HCT116 (cell line): Measurements from ENCODE around the gene NHERF2.

Experiments
- CBX3 ChIP-seq: IDR thresholded peaks from 2 replicates; pipeline ENCODE4 v1.6.1; 2012; ENCODE audit warnings: low read depth
- EZH2 ChIP-seq: fragments of 200-600 bp; sonication (generic); IDR thresholded peaks from 2 replicates; pipeline ENCODE4 v1.6.1; 2017; ENCODE audit warnings: antibody characterized with exemption, mixed run types
- EZH2phosphoT487 ChIP-seq: fragments of 200-600 bp; IDR thresholded peaks from 2 replicates; pipeline ENCODE4 v1.6.1; 2018; ENCODE audit warnings: antibody characterized with exemption, borderline replicate concordance
- JUND ChIP-seq: IDR thresholded peaks from 2 replicates; pipeline ENCODE4 v1.6.1; 2012
- POLR2A ChIP-seq: IDR thresholded peaks from 2 replicates; pipeline ENCODE4 v1.7.0; 2011; ENCODE audit warnings: borderline replicate concordance; ENCODE audit not compliant: insufficient read depth, insufficient read length; ENCODE audit errors: extremely low read depth
- POLR2AphosphoS5 ChIP-seq: IDR thresholded peaks from 2 replicates; pipeline ENCODE4 v1.6.1; 2011; ENCODE audit warnings: mild to moderate bottlenecking, low read depth, low read length, moderate library complexity
- RAD21 ChIP-seq: IDR thresholded peaks from 2 replicates; pipeline ENCODE4 v1.6.1; 2012; ENCODE audit warnings: low read depth, mild to moderate bottlenecking
- SRF ChIP-seq: IDR thresholded peaks from 2 replicates; pipeline ENCODE4 v1.6.1; 2012; ENCODE audit warnings: low read depth
- TCF7L2 ChIP-seq: IDR thresholded peaks from 2 replicates; pipeline ENCODE4 v1.7.0; 2011; ENCODE audit warnings: borderline replicate concordance, inconsistent platforms; ENCODE audit not compliant: insufficient read depth, insufficient read length; ENCODE audit errors: extremely low read depth
- ZFX ChIP-seq: fragments of 450-650 bp; IDR thresholded peaks from 2 replicates; pipeline ENCODE4 v1.6.1; 2017
- TF ChIP-seq, protein P1 (sequence below), 3 experiments: fragments of 200-600 bp in 1 of 3; sonication (generic) in 1 of 3; IDR thresholded peaks in 2 of 3; conservative IDR thresholded peaks in 1 of 3; 2 replicates each; pipeline ENCODE4 v1.5.1; 2012 to 2017; ENCODE audit warnings: low read depth in 2 of 3, low read length in 2 of 3, antibody characterized with exemption in 1 of 3, borderline replicate concordance in 1 of 3, control low read depth in 1 of 3, mild to moderate bottlenecking in 1 of 3, mixed read lengths in 1 of 3, mixed run types in 1 of 3, moderate library complexity in 1 of 3; ENCODE audit not compliant: insufficient read depth in 1 of 3
- TF ChIP-seq, protein P2 (sequence below): IDR thresholded peaks from 2 replicates; pipeline ENCODE4 v1.6.1; 2012

DNA sequence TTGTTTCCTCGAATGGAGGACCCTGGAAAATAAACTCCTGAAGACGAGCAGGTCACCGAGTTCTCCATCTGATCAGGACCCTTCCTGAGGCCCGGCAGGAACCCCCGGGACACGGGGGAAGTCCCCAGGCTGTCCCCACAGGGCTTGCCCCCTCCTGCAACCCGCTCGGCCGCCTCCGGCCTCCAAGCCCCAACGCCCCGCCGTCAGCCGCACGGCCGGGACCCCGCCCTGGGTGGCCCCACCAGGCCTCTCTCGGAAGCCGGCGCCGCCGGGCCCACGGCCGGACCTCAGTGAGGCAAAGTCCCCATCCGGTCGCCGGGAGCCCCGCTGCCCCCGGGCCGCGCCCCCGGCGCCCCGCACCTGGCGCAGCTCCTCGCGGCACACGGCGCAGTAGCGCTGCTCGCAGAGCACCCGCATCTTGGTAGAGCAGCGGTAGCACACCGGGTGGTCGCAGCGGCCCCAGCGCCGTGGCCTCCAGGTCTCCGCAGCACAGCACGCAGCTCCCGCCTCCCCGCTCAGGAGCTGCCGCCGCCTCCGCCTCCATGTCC lies 17.5 kb upstream of the NHERF2 start:
- TF ChIP-seq, protein P1, sequence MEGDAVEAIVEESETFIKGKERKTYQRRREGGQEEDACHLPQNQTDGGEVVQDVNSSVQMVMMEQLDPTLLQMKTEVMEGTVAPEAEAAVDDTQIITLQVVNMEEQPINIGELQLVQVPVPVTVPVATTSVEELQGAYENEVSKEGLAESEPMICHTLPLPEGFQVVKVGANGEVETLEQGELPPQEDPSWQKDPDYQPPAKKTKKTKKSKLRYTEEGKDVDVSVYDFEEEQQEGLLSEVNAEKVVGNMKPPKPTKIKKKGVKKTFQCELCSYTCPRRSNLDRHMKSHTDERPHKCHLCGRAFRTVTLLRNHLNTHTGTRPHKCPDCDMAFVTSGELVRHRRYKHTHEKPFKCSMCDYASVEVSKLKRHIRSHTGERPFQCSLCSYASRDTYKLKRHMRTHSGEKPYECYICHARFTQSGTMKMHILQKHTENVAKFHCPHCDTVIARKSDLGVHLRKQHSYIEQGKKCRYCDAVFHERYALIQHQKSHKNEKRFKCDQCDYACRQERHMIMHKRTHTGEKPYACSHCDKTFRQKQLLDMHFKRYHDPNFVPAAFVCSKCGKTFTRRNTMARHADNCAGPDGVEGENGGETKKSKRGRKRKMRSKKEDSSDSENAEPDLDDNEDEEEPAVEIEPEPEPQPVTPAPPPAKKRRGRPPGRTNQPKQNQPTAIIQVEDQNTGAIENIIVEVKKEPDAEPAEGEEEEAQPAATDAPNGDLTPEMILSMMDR (IDR thresholded peaks at IDR 0.05 in 2 of 3, conservative IDR thresholded peaks at IDR 0.05 in 1 of 3; ENCODE audit: borderline replicate concordance in 1 of 3, insufficient read depth in 1 of 3, low read depth in 2 of 3, low read length in 2 of 3), result no peak
- TF ChIP-seq POLR2A (no peak), SRF (no peak), TCF7L2 (no peak), RAD21 (no peak), POLR2AphosphoS5 (no peak), JUND (no peak), CBX3 (no peak), EZH2phosphoT487 (no peak), ZFX (peak; percentile 87; the same call in 1 of the 2 replicates), EZH2 (no peak)
- TF ChIP-seq, protein P2, sequence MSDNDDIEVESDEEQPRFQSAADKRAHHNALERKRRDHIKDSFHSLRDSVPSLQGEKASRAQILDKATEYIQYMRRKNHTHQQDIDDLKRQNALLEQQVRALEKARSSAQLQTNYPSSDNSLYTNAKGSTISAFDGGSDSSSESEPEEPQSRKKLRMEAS, result no peak
